NCI-H748 (cell line): ENCODE results near the gene AK8.

Experiments
- DNase-seq: peaks from one replicate; lab custom pipeline; 2025; ENCODE audit not compliant: unreplicated experiment; lab: John Stamatoyannopoulos, UW

Gene AK8

DNA sequence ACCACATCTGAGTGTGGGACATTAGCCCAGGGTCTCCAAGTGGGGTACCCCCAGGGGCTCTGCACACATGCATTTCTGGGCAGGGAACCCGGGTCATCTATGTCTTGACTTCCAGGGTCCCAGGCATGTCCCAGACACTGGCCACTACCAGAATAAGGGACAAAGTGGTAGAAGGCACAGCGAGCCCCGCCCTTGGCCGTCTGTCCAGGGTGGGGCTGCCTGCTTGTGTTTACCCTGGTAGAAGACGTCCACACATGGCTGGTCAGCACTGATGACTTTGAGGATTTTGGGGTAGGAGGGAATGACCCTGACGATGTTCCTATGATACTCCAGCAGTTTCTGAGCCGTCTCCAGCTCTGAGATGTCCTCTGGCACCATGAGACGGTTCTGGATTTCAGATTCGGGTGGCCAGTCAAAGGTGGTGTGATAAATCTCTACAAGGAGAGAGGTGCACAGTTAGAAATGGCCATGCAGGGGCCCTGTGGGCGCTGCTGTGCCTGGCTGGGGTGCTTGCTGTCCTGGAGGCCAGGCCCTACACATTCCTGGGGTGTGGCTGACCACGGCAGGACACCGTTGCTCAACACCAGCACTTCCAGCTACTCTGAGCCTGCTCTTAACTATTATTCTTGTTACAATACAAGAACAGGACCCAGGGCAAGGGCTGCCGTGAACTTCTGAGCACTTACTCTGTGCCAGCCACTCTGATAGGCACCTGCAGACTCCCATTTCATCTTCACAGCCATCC, 51.3 kb downstream of the AK8 start:
- DNase-seq: no peak

DNA sequence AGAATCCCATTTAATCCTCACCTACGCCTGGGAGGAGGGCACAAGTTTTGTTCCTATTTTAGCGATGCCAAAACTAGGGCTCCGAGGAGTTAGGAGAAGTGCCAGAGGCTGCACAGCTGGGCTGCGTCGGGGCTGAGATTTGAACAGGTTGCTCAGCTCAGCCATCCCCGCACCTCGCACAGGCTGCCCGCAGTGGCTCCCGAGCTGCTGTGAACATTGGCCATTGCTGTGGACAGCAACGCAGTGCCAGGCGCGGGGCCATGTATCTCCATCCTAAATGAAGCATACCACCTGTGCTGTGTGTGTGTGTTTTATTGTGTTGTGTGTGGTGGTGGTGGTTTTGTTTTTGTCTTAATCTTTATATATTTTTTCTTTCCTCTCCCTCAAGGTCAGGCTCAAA, 52.0 kb downstream of the AK8 start:
- DNase-seq: no peak

DNA sequence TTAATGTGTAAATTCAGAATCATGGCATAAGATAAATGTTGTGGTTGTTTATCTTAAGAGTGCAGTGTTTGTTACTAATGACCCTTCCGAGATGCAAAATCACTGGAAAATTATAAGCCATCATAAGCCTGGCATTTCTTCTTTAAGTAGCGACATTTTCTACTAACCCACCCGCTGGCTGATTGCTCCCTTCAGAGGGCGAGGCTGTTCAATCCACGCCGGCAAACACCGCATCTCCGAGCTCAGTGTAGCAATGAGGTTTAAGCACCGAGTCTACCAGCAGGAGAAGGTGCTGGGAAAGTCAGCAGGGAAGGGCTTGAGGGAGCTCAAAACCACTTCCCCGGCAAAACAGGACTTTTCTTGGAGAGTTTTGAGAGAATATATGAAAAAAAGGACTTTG, 52.7 kb downstream of the AK8 start:
- no peak for DNase-seq

DNA sequence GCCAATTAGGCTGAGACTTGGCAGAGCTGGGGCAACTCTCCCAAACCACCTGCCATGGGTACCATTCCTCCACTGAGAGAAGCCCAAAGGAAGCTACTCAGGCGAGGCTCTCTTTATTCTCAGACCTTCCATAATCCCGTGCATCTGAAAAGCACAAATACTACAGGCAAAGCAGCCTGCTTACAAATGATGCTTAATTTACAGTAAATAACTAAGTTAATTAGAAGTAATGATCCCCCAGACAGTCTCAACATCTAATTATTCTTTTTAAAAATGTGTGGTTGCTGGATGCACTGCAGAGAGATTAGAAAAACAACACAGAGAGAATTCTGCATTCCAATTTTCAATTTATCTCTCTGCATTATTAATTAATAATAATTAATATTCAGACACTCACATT, 53.1 kb downstream of the AK8 start:
- DNase-seq: no peak

GRCh38 chr9:132824151-132824550, 53.9 kb downstream of the AK8 start:
- DNase-seq: no peak

- DNase-seq: no peak
Observed at GRCh38 chr9:132823370-132824145, 54.5 kb downstream of the AK8 start.

GRCh38 chr9:132820169-132820944, 57.7 kb downstream of the AK8 start:
- peak; percentile 10 for DNase-seq

DNA sequence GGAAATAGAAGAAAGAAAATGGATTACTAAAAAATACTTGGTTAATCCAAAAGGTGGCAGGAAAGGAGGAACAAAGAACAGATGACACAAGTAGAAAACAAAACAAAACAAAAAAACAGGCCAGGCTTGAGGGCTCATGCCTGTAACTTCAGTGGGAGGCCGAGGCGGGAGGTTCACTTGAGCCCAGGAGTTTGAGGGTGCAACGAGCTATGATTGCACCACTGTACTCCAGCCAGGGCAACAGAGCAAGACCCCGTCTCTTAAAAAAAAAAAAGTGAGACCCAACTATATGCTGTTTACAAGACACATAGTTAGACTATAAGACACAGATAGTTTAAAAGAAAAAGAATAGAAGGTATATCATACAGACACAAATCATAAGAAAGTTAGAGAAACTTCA, 59.5 kb downstream of the AK8 start:
- DNase-seq: no peak

- DNase-seq: no peak
Observed at GRCh38 chr9:132814937-132815336, 63.1 kb downstream of the AK8 start.

- no peak for DNase-seq
Observed at GRCh38 chr9:132813115-132813771, 64.8 kb downstream of the AK8 start.

DNA sequence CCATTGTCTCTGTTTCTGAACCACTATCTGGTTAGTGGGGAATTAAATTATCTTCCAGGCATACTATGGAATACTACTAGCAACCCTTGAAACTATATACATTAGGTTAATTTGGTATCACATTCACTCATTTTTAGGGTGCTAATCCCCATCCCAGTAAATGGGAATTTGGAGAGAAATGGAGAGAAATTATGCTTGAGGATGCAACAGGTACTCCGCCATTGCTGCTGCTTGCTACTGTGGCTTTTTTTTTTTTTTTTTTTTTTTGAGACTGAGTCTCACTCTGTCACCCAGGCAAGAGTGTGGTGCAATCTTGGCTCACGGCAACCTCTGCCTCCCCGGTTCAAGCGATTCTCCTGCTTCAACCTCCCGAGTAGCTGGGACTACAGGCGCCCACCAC, 66.1 kb downstream of the AK8 start:
- no peak for DNase-seq

GRCh38 chr9:132810314-132810713, 67.8 kb downstream of the AK8 start:
- no peak for DNase-seq

GRCh38 chr9:132809677-132810271, 68.3 kb downstream of the AK8 start:
- DNase-seq: no peak

DNA sequence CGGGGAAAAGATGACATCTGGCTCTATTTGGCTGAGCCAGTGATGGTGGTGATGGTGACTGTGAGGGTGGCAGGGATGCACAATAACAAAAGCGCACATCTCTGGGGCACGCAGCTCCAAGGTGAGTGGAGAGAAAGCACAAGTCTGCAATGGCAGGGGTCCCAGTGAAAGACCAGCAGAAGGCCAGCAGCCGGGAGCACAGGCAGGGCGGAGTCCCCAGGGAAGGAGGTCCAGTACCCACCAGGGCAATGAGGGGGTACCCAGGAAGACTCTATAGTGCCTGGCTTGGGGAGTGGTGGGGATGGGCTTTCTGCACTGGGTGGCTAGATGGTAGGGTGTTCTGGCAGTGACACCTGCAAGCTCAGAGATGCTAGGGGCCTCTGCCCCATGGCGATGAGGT, 69.4 kb downstream of the AK8 start:
- no peak for DNase-seq

DNA sequence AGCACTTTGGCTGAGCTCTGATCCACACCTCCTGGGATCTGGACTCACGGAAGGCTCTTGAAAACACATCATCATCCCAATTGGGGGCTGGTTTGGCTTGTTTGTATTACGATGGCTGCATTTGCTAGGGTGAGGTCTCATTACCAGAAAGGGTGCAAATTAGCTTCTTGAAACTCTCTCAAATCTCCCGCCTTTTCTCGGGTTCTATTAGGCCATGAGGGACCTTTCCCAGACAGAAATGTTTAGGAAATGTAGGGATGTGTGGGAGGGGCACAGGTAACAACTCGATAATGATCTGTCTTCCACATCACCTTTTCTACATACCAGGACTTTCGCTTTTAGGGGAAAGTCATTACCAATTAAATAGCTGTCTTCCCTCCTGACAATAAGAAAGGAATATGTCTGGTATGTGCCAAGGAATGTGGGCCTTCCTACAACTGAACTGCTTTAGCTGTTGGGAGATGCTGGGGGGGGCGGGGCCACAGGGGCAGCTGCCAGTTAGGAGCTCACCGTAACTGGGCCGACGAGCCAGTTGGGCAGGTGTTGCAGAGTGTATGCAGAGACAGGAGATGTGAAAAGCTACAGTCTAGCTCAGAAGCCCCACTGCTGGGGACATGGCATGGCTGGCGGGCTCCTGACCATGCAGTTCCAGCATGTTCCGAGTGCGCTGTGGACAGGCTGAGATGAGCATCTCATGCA, 71.2 kb downstream of the AK8 start:
- DNase-seq: no peak

GRCh38 chr9:132806306-132806705, 71.8 kb downstream of the AK8 start:
- no peak for DNase-seq

DNA sequence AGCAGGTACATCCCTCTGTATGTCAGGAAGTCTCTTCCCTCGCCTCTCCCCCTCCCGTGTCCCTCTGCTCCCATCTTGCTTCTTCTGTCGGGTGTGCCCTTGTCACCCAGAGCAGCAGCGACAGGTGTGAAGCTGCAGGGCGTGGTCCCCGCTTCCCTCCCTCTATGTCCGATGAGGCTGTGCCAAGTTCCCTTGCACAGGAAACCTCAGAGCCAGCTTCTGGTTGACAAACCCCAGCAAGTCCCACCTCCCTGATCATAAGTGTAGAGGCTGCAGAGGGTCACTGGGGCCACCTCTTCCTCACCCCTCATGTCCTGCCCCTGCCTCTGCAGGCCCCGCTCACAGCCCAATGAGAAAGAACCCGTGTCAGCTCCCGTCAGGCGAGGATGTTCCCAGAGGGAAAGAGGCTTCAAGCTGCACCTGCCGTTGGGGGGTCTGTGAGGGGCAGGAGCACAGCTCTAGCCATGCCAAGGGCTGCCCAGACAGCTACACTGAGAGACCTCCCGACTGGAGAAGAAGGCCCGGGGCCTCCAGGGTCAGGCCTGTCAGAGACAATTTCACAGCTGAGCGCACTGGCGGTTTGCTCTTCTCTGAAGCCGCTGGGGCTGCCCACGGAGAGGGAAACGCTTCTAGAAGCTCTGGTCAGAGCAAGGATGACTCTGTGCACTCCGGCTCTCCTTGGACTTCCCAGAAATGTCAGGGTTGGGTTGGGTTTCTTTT, 73.3 kb downstream of the AK8 start:
- peak; percentile 75 for DNase-seq

GRCh38 chr9:132802121-132802795, 75.8 kb downstream of the AK8 start:
- no peak for DNase-seq

GRCh38 chr9:132801659-132802058, 76.4 kb downstream of the AK8 start:
- DNase-seq: no peak
